Fibroblast of skin of left quadriceps (primary cell): ENCODE data around the gene PRTN3.

Source experiments
- DNase-seq, 2 experiments: peaks; one replicate each; pipeline ENCODE4 v3.0.0-alpha.2; 2013; ENCODE audit warnings: low read depth in 2 of 2

The PRTN3 gene

DNA sequence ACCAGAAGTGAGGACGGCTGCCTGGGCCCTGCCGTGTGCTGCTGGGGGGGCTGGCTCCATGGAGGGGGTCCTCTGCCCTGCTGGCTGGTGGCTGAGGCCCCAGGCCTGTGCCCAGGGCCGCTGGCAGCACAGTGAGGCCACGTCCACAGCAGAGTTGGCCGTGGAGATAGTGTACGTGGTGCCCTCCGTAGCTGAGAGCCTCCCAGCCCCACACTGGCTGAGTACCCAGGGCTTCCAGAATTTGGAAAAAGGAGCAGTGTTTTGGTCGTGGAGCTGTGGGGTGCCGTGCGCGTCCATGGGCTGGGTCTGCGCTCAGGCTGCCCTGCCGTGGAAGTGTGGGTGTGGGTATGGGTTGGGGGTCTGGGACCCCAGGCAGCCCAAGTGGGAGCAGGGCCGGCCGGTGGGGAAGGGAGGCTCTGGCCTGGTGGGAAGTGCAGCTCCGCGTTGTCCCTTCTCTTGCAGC lies 37.7 kb upstream of the PRTN3 start:
- DNase-seq: no peak

DNA sequence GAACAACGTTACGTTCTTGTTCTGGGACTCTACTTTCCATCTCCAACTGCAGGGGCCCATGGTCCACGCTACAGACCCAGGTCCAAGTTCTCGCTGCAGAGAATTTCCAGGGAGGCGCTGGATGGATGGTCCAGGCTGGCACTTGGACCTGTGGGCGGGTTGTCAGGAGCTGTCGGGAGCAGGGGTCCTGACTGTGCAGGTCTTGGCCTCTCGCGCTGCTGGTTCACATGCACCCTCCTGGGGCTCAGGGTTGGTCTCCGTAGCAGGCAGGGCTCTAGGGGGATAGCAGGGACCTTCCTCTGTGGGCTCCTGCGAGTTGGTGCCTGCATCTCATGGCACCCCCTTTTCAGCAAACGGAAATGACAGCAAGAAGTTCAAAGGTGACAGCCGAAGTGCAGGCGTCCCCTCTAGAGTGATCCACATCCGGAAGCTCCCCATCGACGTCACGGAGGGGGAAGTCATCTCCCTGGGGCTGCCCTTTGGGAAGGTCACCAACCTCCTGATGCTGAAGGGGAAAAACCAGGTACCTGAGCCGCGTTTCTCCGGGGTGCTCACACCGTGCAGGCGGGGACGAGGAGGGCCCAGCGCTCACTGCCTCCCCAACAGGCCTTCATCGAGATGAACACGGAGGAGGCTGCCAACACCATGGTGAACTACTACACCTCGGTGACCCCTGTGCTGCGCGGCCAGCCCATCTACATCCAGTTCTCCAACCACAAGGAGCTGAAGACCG lies 36.9 kb upstream of the PRTN3 start:
- no peak for DNase-seq

DNA sequence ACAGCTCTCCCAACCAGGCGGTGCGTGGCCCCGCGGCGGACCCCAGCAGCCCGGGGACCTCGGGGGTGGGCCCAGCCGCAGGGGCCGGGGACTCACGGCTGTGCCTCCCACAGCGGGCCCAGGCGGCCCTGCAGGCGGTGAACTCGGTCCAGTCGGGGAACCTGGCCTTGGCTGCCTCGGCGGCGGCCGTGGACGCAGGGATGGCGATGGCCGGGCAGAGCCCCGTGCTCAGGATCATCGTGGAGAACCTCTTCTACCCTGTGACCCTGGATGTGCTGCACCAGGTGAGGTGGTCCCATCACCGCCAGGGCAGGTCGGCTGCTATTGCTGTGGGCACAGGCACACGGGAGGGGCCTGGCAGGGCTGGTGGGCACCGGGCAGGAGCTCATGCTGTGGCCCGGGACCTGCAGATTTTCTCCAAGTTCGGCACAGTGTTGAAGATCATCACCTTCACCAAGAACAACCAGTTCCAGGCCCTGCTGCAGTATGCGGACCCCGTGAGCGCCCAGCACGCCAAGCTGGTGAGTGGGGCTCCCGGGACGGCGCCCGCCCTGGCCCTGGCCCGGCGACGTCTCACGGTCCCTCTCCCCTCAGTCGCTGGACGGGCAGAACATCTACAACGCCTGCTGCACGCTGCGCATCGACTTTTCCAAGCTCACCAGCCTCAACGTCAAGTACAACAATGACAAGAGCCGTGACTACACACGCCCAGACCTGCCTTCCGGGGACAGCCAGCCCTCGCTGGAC lies 36.2 kb upstream of the PRTN3 start:
- DNase-seq: no peak

DNA sequence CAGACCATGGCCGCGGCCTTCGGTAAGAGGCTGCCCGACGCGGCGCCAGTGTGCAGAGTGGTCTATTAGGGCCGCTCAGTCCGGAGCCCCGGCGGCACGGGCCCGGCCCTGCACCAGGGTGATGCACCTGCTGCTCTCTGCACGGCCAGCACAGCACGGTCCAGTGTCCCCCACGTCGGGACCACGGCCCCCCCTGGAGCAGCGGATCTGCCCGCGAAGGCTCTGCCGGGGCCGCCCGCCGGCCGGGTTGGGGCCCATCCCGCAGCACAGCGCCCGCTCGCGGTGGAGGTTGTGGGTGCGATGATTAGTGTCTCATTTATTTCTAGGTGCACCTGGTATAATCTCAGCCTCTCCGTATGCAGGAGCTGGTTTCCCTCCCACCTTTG lies 35.6 kb upstream of the PRTN3 start:
- no peak for DNase-seq

DNA sequence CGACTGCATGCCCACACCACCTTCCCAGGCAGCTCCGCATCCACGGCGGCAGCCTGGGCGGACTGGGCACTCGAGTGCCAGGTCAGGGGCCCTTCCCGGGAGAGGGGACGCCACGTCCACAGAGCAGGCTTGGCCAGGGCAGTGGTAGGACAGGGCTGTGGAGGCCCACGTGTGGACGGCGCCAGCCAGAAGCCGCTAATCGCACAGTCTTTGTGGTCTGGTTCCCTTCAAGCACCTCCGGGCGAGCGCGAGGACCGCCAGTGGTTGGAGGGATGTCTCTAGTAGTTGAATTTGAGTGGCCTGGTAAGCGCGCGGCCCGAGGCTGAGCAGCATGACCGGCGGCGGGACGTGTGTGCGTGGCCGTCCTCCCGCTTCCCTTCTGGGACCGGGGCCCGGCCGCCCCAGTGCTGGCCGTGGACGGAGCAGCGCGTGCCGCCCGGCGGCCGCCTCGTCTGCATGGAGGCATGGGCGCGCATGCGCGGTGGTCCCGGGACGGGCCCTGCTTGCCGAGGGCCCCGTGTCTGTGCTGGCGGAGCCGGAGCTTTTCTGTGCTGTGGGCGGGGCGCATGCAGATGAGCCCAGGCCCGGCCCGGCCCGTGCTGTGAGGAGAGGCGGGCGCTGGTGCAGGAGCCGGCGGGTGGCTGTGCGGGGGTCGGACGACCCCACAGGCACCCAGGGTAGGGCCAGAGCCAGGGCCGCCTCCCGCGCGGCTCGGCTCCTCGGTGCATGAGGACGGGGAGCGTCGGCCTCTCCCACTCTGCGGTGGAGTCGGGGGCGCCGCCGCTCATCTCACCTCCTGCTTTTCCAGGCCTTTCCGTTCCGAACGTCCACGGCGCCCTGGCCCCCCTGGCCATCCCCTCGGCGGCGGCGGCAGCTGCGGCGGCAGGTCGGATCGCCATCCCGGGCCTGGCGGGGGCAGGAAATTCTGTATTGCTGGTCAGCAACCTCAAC lies 34.9 kb upstream of the PRTN3 start:
- no peak for DNase-seq

DNA sequence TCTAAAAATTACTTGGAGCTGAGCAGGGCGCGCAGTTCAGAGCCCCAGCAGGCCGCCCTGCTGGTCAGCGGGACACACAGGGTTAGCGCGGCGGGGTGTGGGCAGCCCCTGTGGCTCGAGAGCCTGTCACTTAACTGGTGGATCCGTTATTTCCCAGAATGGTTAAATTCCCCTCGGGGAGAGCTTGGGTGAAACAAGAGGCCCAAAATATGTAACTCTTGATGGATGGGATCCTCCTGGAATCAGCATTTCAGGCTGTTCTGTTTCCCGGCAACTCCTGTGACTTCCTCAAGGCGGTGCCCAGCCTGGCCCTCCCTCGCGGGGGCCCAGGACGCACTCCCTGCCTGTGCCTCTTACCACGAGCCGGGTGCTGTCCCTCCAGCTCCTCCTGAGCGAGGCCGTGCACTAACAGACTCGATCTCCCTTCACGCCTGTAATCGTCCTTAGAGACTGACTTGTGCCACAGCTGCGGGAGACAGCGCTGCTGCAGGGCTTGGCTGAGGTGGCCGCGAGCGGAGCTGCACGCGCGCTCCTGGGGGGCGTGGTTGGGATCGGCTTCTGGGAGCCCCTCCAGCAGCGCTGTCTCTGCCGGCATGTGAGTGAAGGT lies 33.9 kb upstream of the PRTN3 start:
- no peak for DNase-seq

DNA sequence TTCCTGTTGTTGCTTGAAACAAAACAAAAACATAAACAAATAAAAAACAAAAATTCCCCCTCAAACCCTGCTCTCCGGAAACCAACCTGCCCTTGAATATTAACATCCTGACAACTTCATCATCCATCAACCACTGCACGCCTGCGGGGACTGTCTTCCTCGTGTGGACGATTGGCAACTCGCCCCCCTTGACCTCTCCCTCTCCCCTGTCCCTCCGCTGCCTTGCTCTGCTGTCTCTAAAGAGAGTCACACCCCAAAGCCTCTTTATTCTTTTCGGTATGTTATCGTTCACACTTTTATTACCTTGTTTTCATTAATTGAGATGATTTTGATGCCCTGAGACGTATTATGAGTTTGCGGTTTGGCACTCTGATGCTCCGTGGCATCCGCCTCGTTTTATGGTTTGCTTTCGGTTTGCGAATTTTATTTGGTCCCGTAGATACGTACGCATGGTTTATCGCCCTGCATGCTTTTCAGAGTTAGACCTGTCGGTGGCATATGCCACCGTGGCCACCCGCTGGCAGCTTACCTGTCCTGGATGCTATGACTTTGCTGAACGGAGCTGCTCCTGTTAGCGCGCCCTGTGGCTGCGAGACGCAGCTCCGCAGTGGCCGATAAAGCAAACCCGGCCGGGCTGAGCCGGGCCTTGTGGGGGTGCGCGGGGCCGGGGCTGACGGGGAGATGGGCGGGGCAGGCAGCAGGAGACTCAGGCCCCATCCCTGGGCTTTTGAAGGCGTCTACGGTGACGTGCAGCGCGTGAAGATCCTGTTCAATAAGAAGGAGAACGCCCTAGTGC lies 33.0 kb upstream of the PRTN3 start:
- no peak for DNase-seq

DNA sequence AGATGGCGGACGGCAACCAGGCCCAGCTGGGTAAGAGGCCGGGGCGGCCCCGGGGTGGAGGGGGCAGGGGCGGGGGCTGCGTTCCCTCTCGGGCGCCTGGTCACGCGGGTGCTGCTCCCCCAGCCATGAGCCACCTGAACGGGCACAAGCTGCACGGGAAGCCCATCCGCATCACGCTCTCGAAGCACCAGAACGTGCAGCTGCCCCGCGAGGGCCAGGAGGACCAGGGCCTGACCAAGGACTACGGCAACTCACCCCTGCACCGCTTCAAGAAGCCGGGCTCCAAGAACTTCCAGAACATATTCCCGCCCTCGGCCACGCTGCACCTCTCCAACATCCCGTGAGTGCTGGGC lies 32.4 kb upstream of the PRTN3 start:
- DNase-seq: no peak

DNA sequence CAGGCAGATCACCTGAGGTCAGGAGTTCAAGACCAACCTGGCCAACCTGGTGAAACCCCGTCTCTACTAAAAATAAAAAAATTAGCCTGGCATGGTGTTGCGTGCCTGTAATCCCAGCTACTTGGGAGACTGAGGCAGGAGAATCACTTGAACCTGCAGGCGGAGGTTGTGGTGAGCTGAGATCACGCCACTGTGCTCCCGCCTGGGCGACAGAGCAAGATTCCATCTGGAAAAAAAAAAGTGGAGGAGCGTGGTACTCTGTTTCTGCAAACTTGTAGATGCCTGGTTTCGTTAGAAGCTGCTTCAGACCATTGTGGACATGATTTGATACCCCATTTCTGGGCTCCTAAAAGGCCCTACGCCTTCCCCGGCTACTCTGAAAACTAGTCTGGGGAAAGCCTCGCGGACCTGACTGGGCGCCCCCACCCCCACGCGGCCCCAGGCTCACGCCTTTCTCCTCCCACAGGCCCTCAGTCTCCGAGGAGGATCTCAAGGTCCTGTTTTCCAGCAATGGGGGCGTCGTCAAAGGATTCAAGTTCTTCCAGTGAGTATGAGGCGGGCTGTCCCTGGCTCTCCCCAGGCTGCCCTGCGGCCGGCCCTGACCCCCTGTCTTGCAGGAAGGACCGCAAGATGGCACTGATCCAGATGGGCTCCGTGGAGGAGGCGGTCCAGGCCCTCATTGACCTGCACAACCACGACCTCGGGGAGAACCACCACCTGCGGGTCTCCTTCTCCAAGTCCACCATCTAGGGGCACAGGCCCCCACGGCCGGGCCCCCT lies 30.5 kb upstream of the PRTN3 start:
- no peak for DNase-seq

DNA sequence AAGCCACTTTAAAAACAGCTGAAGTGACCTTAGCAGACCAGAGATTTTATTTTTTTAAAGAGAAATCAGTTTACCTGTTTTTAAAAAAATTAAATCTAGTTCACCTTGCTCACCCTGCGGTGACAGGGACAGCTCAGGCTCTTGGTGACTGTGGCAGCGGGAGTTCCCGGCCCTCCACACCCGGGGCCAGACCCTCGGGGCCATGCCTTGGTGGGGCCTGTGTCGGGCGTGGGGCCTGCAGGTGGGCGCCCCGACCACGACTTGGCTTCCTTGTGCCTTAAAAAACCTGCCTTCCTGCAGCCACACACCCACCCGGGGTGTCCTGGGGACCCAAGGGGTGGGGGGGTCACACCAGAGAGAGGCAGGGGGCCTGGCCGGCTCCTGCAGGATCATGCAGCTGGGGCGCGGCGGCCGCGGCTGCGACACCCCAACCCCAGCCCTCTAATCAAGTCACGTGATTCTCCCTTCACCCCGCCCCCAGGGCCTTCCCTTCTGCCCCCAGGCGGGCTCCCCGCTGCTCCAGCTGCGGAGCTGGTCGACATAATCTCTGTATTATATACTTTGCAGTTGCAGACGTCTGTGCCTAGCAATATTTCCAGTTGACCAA lies 29.8 kb upstream of the PRTN3 start:
- no peak for DNase-seq

DNA sequence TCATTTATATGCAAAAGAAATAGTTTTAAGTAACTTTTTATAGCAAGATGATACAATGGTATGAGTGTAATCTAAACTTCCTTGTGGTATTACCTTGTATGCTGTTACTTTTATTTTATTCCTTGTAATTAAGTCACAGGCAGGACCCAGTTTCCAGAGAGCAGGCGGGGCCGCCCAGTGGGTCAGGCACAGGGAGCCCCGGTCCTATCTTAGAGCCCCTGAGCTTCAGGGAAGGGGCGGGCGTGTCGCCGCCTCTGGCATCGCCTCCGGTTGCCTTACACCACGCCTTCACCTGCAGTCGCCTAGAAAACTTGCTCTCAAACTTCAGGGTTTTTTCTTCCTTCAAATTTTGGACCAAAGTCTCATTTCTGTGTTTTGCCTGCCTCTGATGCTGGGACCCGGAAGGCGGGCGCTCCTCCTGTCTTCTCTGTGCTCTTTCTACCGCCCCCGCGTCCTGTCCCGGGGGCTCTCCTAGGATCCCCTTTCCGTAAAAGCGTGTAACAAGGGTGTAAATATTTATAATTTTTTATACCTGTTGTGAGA lies 29.2 kb upstream of the PRTN3 start:
- no peak for DNase-seq

DNA sequence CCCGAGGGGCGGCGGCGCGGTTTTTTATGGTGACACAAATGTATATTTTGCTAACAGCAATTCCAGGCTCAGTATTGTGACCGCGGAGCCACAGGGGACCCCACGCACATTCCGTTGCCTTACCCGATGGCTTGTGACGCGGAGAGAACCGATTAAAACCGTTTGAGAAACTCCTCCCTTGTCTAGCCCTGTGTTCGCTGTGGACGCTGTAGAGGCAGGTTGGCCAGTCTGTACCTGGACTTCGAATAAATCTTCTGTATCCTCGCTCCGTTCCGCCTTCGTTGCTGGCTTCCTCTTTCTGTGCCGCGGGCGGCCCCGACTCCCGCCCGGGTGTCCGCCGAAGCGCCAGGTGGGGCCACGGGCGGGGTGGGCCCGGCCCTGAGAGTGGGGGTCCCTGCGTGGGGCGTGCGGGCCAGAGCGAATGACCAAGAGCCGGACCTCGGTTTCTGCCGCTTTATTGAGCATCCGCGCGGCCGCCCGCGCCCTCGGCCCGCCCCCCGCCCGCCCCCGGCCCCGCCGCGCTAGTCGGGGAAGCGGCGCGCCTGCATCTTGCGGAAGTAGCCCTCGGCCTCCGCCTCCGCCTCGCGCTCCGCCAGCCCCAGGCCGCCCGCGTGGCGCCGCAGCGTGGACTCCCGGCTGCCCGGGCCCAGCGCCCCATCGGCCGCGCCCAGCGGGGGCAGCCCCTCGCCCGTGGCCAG lies 28.6 kb upstream of the PRTN3 start:
- no peak for DNase-seq

DNA sequence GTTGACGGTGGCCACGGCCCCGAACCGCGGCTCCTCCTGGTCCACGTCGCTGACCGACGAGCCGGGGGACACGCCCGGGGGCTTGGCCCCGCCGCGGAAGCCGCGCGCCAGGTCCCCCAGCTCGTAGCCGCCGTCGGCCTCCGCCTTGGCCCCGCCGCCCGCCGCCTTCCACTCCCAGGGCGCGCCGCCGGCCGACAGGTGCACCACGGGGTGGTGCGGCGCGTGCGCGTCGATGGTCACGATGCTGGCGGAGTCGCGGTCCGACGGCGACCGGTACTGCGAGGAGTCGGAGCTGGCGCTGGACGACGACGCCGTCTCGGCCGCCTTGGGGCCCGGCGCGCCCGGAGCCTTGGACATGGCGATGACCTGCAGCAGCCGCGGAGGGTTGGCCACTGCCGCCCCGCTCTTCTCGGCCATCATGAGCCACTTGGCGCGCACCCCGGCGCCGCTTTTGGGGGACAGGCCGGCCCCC lies 28.0 kb upstream of the PRTN3 start:
- no peak for DNase-seq

DNA sequence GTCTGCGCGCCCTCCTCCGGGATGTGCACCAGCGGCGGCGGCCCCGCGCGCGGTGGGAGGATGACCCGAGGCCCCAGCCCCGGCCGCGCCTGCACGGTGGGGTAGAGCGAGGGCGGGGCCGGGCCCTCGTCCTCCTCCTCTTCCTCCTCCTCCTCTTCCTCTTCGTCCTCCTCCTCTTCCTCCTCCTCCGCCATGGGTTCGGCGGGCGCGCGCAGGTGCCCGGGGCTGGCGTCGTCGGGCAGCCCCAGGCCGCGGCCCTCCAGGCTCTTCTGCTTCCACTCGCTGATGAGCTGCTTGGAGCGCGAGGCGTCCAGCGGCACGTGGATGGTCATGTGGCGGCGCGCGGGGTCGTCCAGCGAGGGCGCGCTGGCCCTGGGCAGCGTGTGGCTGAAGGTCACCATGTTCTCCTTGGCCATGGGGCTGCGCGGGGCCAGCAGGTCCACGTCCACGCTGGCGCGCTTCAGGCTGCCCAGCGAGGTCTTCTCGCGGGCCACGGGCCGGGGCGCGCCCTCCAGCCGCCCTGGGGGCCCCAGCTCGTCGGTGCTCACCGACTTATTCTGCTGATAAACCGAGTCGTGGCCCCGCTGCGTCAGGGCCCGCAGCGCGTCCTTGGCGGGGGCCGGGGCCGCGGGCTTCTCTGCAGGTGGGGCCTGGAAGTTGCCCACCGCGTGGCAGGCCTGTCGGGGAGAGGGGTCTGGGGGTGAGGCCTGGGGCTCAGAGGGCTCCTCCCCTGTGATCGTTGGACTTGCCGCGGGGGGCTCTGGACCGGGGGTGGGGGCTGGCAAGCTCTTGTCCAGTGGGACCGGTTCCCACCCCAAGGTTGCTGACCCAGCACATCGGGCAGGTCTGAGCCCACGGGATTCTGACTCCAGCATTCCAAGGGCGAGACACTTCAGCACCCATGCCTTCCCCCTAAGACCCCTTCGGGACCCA lies 27.3 kb upstream of the PRTN3 start:
- DNase-seq: no peak

DNA sequence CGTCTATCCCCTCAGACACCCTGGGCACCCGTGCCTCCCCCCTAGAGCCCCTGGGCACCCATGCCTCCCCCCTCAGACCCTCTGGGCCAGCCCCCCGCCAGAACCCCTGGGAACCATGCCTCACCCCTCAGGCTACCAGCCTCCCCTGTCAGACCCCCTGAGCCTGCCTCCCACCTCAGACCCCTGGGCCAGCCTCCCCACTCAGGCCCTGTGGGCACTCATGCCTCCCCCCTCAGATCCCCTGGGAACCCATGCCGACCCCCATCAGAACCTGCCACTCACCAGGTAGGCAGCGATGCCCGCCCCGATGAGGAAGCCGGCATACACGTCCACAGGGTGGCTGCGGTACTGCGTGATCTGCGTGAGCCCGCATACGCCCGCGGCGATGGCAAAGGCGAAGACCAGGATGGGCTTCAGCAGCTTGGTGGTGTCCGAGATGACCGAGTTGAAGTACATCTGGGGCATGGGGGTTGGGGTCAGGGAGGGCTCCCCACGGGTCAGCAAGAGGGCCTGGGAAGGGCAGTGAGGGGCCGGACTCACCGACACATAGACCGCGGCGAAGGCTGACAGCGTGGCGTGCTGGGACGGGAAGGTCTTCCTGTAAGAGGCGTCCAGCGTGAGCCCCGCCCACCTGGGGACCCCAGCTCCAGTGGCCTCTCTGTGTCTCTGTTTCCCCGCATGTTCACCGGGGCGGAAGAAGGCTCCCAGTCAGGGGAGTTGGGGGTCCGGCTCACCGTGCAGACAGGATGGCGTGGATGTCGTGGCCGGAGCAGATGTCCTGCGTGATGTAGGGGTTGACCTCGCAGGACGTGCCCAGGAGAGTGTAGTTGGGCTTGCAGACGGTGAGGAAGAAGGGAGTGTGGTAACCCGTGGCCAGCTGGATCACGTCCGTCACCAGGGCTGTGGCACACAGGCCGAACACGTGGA lies 26.4 kb upstream of the PRTN3 start:
- DNase-seq: no peak

DNA sequence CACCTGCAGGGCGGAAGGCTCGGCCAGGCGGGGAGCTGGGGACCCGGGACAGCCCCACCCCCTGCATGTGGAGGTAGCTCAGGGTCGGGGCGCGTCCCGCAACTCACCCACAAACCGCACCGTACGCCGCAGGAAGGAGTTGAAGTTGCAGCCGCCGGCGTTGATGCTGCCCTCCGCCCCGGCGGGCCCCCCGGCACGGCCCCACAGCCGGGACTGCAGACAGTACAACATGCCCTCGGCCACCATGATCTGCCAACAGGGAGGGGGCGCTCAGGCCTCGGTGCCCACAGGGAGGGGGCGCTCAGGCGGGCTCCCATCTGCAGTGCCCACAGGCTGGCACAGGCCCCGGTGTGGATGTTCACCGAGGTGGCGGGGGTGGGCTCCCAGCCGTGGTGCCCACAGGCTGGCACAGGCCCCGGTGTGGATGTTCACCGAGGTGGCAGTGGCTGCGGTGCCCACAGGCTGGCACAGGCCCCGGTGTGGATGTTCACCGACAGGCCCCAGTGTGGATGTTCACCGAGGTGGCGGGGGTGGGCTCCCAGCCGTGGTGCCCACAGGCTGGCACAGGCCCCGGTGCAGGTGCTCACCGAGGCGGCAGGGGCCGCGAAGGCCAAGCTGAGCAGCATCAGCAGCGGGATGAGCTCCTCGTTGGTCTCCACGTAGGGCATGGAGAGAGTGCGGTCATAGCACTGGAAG lies 25.6 kb upstream of the PRTN3 start:
- no peak for DNase-seq
